ENCODE measurements around the gene USP26. TPM values are rescaled to one million over a fixed set of nuclear protein-coding genes. Genes with fewer than 3 reads are reported as not detected.

USP26 gene, protein sequence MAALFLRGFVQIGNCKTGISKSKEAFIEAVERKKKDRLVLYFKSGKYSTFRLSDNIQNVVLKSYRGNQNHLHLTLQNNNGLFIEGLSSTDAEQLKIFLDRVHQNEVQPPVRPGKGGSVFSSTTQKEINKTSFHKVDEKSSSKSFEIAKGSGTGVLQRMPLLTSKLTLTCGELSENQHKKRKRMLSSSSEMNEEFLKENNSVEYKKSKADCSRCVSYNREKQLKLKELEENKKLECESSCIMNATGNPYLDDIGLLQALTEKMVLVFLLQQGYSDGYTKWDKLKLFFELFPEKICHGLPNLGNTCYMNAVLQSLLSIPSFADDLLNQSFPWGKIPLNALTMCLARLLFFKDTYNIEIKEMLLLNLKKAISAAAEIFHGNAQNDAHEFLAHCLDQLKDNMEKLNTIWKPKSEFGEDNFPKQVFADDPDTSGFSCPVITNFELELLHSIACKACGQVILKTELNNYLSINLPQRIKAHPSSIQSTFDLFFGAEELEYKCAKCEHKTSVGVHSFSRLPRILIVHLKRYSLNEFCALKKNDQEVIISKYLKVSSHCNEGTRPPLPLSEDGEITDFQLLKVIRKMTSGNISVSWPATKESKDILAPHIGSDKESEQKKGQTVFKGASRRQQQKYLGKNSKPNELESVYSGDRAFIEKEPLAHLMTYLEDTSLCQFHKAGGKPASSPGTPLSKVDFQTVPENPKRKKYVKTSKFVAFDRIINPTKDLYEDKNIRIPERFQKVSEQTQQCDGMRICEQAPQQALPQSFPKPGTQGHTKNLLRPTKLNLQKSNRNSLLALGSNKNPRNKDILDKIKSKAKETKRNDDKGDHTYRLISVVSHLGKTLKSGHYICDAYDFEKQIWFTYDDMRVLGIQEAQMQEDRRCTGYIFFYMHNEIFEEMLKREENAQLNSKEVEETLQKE
- total RNA-seq (not detected), polyA plus RNA-seq (not detected)
- long read RNA-seq, donor 1, result 0 reads
- long read RNA-seq, donor 2, result 0 reads
- long read RNA-seq, donor 3, result 0 reads

DNA sequence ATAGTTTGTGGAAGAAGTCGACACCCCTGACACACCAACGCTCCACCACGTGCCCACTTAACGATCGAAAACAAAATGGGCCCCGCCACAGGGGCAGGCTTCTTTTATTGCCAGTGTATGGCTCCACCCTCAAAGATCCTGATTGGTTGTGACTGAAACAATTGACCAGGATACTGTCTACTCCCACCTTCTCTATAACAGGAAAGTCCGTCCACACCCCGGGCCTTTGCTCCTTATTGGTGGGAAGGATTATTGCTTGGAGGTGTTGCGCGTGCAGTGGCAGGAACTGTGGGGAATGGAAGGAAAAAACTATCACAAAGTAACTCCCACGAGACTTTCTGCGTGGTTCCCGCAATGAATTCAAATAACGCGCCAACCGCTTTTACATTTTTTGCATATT lies at the start of gene USP26:
USP26 (minus strand) TSS at position 79 of the 400 bp plus-strand sequence. CDS start 68,889 bp downstream, outside the sequence.
- H3K27me3 ChIP-seq, result peaks cover 0 to 5% (median 0%) of the 10 kb centered on the region in 9 donors
- H3K9me3 ChIP-seq, result peaks cover 0 to 5% (median 0%) of the 10 kb centered on the region in 12 donors
- no peaks in the 10 kb centered on the region for H3K36me3 ChIP-seq
- ATAC-seq, result no peak
- no peaks in the 10 kb centered on the region for H3K4me1 ChIP-seq
- 89 to 96% (median 93%) methylated on average over 16 of the region's 16 CpGs for WGBS, 4 donors
- no peak for TF ChIP-seq POLR2A (IDR thresholded peaks at IDR 0.05)
- TF ChIP-seq, protein P1, sequence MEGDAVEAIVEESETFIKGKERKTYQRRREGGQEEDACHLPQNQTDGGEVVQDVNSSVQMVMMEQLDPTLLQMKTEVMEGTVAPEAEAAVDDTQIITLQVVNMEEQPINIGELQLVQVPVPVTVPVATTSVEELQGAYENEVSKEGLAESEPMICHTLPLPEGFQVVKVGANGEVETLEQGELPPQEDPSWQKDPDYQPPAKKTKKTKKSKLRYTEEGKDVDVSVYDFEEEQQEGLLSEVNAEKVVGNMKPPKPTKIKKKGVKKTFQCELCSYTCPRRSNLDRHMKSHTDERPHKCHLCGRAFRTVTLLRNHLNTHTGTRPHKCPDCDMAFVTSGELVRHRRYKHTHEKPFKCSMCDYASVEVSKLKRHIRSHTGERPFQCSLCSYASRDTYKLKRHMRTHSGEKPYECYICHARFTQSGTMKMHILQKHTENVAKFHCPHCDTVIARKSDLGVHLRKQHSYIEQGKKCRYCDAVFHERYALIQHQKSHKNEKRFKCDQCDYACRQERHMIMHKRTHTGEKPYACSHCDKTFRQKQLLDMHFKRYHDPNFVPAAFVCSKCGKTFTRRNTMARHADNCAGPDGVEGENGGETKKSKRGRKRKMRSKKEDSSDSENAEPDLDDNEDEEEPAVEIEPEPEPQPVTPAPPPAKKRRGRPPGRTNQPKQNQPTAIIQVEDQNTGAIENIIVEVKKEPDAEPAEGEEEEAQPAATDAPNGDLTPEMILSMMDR (IDR thresholded peaks at IDR 0.05), result no peak
- intact Hi-C loops (cut with DNase I), result no loop called here
- H3K27ac ChIP-seq, result no peak within 1 kb of the TSS
- DNase-seq, result no peak
- no peak within 1 kb of the TSS for H3K4me3 ChIP-seq

DNA sequence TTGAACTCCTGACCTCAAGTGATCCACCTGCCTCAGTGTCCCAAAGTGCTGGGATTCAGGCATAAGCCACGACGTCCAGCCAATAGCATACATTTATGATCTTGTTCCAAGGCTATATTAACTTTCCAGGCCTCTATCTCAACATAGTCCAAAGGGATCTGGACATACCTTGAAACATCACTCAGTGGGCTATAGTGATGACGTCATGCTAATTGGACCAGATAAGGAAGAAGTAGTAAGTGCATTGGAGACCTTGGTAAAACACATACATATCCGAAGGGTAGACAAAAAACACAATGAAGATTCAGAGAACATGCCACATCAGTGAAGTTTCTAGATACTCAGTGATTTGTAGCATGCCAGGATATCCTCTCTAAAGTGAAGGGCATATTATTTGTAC lies 37.4 kb upstream of the USP26 start:
- intact Hi-C loops (cut with DNase I), result no loop called here

DNA sequence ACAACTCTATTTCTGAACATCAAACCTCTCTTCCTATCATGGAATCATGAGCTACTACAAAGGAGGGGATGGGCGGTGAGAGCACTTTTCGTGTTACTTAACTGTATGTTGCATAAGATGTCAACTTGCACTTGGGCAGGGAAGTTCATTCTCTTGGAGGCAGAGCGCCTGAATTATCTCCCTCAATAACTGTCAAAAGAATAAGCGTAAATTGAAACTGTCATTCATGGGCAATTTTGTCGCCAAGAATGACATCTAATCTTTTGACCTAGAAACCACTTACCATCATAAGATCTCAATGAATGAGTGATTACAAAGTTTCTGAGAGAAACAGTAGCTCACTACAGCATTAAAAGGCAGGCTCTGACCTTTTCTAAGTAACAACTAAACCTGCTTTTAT lies 23.5 kb upstream of the USP26 start:
- no peak for TF ChIP-seq POLR2A (IDR thresholded peaks at IDR 0.05)
- TF ChIP-seq, protein P1 (IDR thresholded peaks at IDR 0.05), result no peak
- DNase-seq (no peak), ATAC-seq (no peak)
- Histone ChIP-seq H3K36me3 (no peaks in the 10 kb centered on the region), H3K4me1 (no peaks in the 10 kb centered on the region), H3K9me3 (no peaks in the 10 kb centered on the region), H3K27me3 (peaks cover 0 to 18% (median 0%) of the 10 kb centered on the region in 9 donors), H3K27ac (no peak overlapping the region), H3K4me3 (no peak overlapping the region)
- 77 to 91% (median 86%) methylated on average over 5 of the region's 5 CpGs for WGBS, 4 donors
- intact Hi-C loops (cut with DNase I), result no loop called here

More for the DNA sequence above, 37.4 kb upstream of the USP26 start:
- H3K27ac ChIP-seq, result no peak overlapping the region
- H3K27me3 ChIP-seq, result peaks cover 0 to 12% (median 0%) of the 10 kb centered on the region in 9 donors
- no peak for TF ChIP-seq POLR2A (IDR thresholded peaks at IDR 0.05)
- TF ChIP-seq, protein P1 (IDR thresholded peaks at IDR 0.05), result no peak
- ATAC-seq (no peak), DNase-seq (no peak)
- no peaks in the 10 kb centered on the region for H3K9me3 ChIP-seq
- H3K4me1 ChIP-seq, result no peaks in the 10 kb centered on the region
- WGBS, 4 donors, result 59 to 77% (median 72%) methylated on average over 4 of the region's 4 CpGs
- no peaks in the 10 kb centered on the region for H3K36me3 ChIP-seq
- H3K4me3 ChIP-seq, result no peak overlapping the region
